Heart left ventricle (tissue), 13 donors: ENCODE measurements around the gene NFIB.

Source experiments
- POLR2A ChIP-seq, 2 donors: fragments of 450-650 bp; IDR thresholded peaks; one replicate each; pipeline ENCODE4 v1.6.1; 2017; ENCODE audit warnings: antibody characterized with exemption in 2 of 2, mild to moderate bottlenecking in 2 of 2, moderate library complexity in 2 of 2
- TF ChIP-seq, protein P1 (sequence below), 12 donors: fragments of 200-600 bp; sonication (generic) in 4 of 12; IDR thresholded peaks; one replicate each; pipeline versions ENCODE4 v1.5.0 to v1.8.0; 2018 to 2022; ENCODE audit warnings: antibody characterized with exemption in 12 of 12, mild to moderate bottlenecking in 5 of 12
- donor health status: ischemic (EF 13 %, LVEDD 7.1; RV severe dilation, severe dysfunction).
- donor health status: DM: no; HTN: yes; CAD: no.
- donor health status: DM: no; HTN: no; CAD: no.
- donor health status: ischemic (EF 25% LVEDD 6.9; RV normal size, moderate dysfunction).
- donor health status: ischemic (EF 25% LVEDD 5.7; RV mildly dilated, moderate dysfunction).
- donor health status: ischemic (EF 35%, LVEDD 5.7; RV mildly dilated, moderate dysfunction).
- donor health status: nonischemic (EF 11% LVEDD 7.7; RV severe dilation, severe dysfunction).
- donor health status: DM: yes; HTN: yes; CAD: no.
- donor health status: PGD.
- donor health status: ischemic (EF 29% LVEDD 5.4; RV normal size, mild dysfunction).
- donor health status: nonischemic (EF 23%, LVEDD 6.1; RV moderate dilation, normal function).

DNA sequence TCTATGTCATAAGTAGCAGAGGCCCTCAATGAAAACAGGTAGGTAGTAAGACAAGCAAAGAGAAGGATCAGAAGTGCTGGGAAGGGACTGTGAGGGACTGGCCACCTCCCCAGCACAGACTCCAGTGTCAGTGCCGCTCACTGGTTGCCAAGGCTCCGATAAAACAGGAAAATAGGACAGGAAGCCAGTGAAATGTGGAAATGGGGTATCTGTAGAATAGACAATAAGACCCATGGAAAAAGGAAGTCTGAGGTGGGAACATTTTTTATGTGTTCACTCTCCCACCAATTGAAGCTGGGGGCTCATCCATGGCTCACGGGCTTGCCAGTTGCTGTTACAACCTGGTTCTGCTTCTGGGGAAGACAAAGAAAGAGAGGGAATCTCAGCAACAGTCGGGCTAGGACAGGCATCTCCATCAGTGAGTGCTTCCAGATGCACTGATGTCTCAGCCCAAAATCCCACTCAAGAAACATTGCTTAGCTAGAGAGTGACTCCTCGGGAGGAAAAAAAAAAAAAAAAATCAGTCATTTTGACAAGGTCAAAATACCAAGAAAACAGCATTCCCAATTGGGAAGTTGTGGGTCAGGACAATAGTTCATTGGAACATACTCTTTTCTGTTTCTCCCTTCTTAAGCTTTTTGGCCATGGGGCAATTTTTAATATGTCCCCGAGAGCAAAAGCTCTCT is 27.6 kb upstream of the NFIB start:
- TF ChIP-seq, protein P1, sequence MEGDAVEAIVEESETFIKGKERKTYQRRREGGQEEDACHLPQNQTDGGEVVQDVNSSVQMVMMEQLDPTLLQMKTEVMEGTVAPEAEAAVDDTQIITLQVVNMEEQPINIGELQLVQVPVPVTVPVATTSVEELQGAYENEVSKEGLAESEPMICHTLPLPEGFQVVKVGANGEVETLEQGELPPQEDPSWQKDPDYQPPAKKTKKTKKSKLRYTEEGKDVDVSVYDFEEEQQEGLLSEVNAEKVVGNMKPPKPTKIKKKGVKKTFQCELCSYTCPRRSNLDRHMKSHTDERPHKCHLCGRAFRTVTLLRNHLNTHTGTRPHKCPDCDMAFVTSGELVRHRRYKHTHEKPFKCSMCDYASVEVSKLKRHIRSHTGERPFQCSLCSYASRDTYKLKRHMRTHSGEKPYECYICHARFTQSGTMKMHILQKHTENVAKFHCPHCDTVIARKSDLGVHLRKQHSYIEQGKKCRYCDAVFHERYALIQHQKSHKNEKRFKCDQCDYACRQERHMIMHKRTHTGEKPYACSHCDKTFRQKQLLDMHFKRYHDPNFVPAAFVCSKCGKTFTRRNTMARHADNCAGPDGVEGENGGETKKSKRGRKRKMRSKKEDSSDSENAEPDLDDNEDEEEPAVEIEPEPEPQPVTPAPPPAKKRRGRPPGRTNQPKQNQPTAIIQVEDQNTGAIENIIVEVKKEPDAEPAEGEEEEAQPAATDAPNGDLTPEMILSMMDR (IDR thresholded peaks at IDR 0.05), result no peak
- TF ChIP-seq POLR2A (IDR thresholded peaks at IDR 0.05), result no peak
